Right forelimb (tissue), 1 donor: ENCODE results near the gene PIR.
A peak's percentile ranks its signal among the peaks of the same experiment; 100 is the strongest.

Experiments used
- DNase-seq: peaks from one replicate; pipeline ENCODE4 v3.0.0-alpha.2; 2018

Gene PIR

DNA sequence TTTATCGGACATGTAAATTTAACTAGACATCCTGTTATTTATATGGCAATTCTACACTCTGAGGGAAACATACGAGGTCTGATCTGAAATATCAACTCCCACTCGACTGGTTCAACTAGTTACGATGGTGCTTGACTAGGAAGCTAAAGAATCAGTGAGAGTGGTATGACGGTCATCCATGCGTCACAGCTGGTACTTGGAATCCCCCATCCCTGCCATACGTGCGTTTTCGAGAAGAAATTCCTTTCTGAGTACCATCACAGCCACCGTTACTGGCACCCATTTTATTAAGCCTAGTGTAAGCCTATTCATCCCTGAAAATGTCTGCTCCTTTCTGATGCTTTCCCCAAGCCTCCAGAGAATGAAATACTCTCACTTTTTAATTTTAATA is 157.1 kb downstream of the PIR start:
- DNase-seq = no peak

- peak; percentile 92 for DNase-seq
Measured at GRCh38 chrX:15335135-15336022, 157.8 kb downstream of the PIR start, which contains the start of gene PIGA. Gene PIGA (minus strand): TSS chrX:15335523. CDS start chrX:15331930, 3,593 bp downstream.
